Ishikawa (cell line): ENCODE data around the gene TECTB.

Experiments used
- EGR1 ChIP-seq: IDR thresholded peaks from 2 replicates; pipeline ENCODE4 v1.6.1; 2012
- RAD21 ChIP-seq: IDR thresholded peaks from 2 replicates; pipeline ENCODE4 v1.6.1; 2012; ENCODE audit warnings: low read depth
- REST ChIP-seq: IDR thresholded peaks from 2 replicates; pipeline ENCODE4 v1.6.1; 2012; ENCODE audit warnings: low read depth, mild to moderate bottlenecking
- TCF12 ChIP-seq: IDR thresholded peaks from 2 replicates; pipeline ENCODE4 v1.6.1; 2012; ENCODE audit warnings: low read depth
- TEAD4 ChIP-seq: IDR thresholded peaks from 2 replicates; pipeline ENCODE4 v1.6.1; 2012
- YY1 ChIP-seq: IDR thresholded peaks from 2 replicates; pipeline ENCODE4 v1.6.1; 2012; ENCODE audit warnings: low read depth

GRCh38 chr10:112349521-112350085 lies 66.4 kb downstream of the TECTB start:
- TF ChIP-seq YY1 (no peak), RAD21 (no peak), EGR1 (no peak), TEAD4 (no peak), TCF12 (no peak), REST (no peak)
